K562 (cell line): ENCODE measurements around the gene MBP.

Experiments
- HDAC2 ChIP-seq: fragments of 450-650 bp; IDR thresholded peaks from 2 replicates; pipeline ENCODE4 v1.6.1; 2016; ENCODE audit warnings: mild to moderate bottlenecking
- HMG20A ChIP-seq: fragments of 450-650 bp; formaldehyde crosslinking; conservative IDR thresholded peaks from 2 replicates; pipeline ENCODE4 v1.4.0; 2020; ENCODE audit warnings: mild to moderate bottlenecking, mixed read lengths
- JUND ChIP-seq, 2 experiments: IDR thresholded peaks; 2 replicates in 1 of 2; 3 replicates in 1 of 2; pipeline ENCODE4 v1.6.1; 2011; ENCODE audit warnings: borderline replicate concordance in 2 of 2, low read depth in 2 of 2, low read length in 2 of 2, improper control_type of control experiment in 1 of 2, missing biosample characterization in 1 of 2, missing genetic modification characterization in 1 of 2, missing genetic modification reagents in 1 of 2
- MXD1 ChIP-seq: fragments of 250-450 bp; sonication (Bioruptor Pico); IDR thresholded peaks from 2 replicates; pipeline ENCODE4 v1.8.0; 2021; ENCODE audit warnings: borderline replicate concordance, mild to moderate bottlenecking, moderate library complexity; ENCODE audit not compliant: poor library complexity, severe bottlenecking
- NCOR1 ChIP-seq: fragments of 450-650 bp; IDR thresholded peaks from 2 replicates; pipeline ENCODE4 v1.6.1; 2016; ENCODE audit warnings: mild to moderate bottlenecking, moderate library complexity
- RFX5 ChIP-seq: IDR thresholded peaks from 2 replicates; pipeline ENCODE4 v1.6.1; 2011; ENCODE audit warnings: low read depth, mild to moderate bottlenecking, improper control_type of control experiment, low read length
- SIN3A ChIP-seq, 2 experiments: fragments of 150-350 bp in 1 of 2; IDR thresholded peaks; 2 replicates each; pipeline ENCODE4 v1.6.1; 2011 to 2016; ENCODE audit warnings: borderline replicate concordance in 2 of 2, low read depth in 2 of 2, low read length in 2 of 2, mild to moderate bottlenecking in 2 of 2, moderate library complexity in 2 of 2; ENCODE audit not compliant: control insufficient read depth in 1 of 2
- SMARCE1 ChIP-seq: fragments of 450-650 bp; IDR thresholded peaks from 2 replicates; pipeline ENCODE4 v1.7.1; 2016; ENCODE audit warnings: mild to moderate bottlenecking
- TAL1 ChIP-seq: fragments of 450-650 bp; IDR thresholded peaks from 2 replicates; pipeline ENCODE4 v1.6.1; 2016; ENCODE audit warnings: mild to moderate bottlenecking
- TBL1XR1 ChIP-seq, 2 experiments: IDR thresholded peaks; 2 replicates each; pipeline ENCODE4 v1.6.1; 2012; ENCODE audit warnings: improper control_type of control experiment in 2 of 2, low read length in 2 of 2, mild to moderate bottlenecking in 1 of 2
- ZNF584 ChIP-seq: fragments of 200-800 bp; sonication (Bioruptor generic); IDR thresholded peaks from 2 replicates; pipeline ENCODE4 v1.6.1; 2016; ENCODE audit warnings: low read depth, mild to moderate bottlenecking, missing genetic modification characterization, missing compliant biosample characterization
- TF ChIP-seq, protein P1 (sequence below), 3 experiments: IDR thresholded peaks in 2 of 3; conservative IDR thresholded peaks in 1 of 3; 2 replicates each; pipeline ENCODE4 v1.5.1; 2011 to 2012; ENCODE audit warnings: low read length in 3 of 3, mild to moderate bottlenecking in 3 of 3, control low read depth in 2 of 3, improper control_type of control experiment in 1 of 3, inconsistent platforms in 1 of 3, low read depth in 1 of 3, mixed read lengths in 1 of 3, moderate library complexity in 1 of 3; ENCODE audit not compliant: insufficient read depth in 2 of 3

- TF ChIP-seq TBL1XR1 (IDR thresholded peaks at IDR 0.05; ENCODE audit: low read length in 2 of 2) (no peak), TAL1 (no peak), ZNF584 (CRISPR knock-in tag) (no peak), MXD1 (CRISPR knock-in tag) (no peak), SMARCE1 (no peak), HDAC2 (no peak), NCOR1 (no peak), HMG20A (CRISPR knock-in tag) (no peak), RFX5 (no peak), JUND (IDR thresholded peaks at IDR 0.05; ENCODE audit: borderline replicate concordance, low read depth, low read length) (no peak), JUND (tag; IDR thresholded peaks at IDR 0.05; ENCODE audit: borderline replicate concordance, low read depth, low read length) (no peak), SIN3A (IDR thresholded peaks at IDR 0.05; ENCODE audit: borderline replicate concordance in 2 of 2, control insufficient read depth in 1 of 2, low read depth in 2 of 2, low read length in 2 of 2) (no peak)
- TF ChIP-seq, protein P1, sequence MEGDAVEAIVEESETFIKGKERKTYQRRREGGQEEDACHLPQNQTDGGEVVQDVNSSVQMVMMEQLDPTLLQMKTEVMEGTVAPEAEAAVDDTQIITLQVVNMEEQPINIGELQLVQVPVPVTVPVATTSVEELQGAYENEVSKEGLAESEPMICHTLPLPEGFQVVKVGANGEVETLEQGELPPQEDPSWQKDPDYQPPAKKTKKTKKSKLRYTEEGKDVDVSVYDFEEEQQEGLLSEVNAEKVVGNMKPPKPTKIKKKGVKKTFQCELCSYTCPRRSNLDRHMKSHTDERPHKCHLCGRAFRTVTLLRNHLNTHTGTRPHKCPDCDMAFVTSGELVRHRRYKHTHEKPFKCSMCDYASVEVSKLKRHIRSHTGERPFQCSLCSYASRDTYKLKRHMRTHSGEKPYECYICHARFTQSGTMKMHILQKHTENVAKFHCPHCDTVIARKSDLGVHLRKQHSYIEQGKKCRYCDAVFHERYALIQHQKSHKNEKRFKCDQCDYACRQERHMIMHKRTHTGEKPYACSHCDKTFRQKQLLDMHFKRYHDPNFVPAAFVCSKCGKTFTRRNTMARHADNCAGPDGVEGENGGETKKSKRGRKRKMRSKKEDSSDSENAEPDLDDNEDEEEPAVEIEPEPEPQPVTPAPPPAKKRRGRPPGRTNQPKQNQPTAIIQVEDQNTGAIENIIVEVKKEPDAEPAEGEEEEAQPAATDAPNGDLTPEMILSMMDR (IDR thresholded peaks at IDR 0.05 in 2 of 3, conservative IDR thresholded peaks at IDR 0.05 in 1 of 3; ENCODE audit: insufficient read depth in 2 of 3, low read depth in 1 of 3, low read length in 3 of 3), result no peak
Measured at GRCh38 chr18:77155031-77155430, 22.4 kb upstream of the MBP start.
